ENCODE results near the gene NBEAL1. TPM values are rescaled to one million over a fixed set of nuclear protein-coding genes. Genes with fewer than 3 reads are reported as not detected.
"Not testable (repeated sequence)": the region's sequence is repeated elsewhere in the genome, so short reads cannot be mapped to it uniquely, and the experiment has no call there.

The NBEAL1 gene
- total RNA-seq, 4 donors from 2014 or later = 43.7 to 140 (median 90.2) TPM

GRCh38 chr2:203061346-203061745 is 46.7 kb downstream of the NBEAL1 start:
- Histone ChIP-seq H3K27me3 (no peaks in the 10 kb centered on the region), H3K36me3 (peaks cover 0 to 69% (median 0%) of the 10 kb centered on the region in 3 donors), H3K4me3 (no peak overlapping the region), H3K27ac (no peak overlapping the region), H3K4me1 (no peaks in the 10 kb centered on the region), H3K9me3 (no peaks in the 10 kb centered on the region)
- DNase-seq = no peak
- TF ChIP-seq POLR2A (IDR thresholded peaks at IDR 0.05) (no peak), CTCF (IDR thresholded peaks at IDR 0.05) (no peak)

GRCh38 chr2:203062126-203062525 is 47.5 kb downstream of the NBEAL1 start:
- no peak overlapping the region for H3K27ac ChIP-seq
- H3K9me3 ChIP-seq = no peaks in the 10 kb centered on the region
- H3K4me3 ChIP-seq = no peak overlapping the region
- H3K36me3 ChIP-seq = peaks cover 0 to 69% (median 0%) of the 10 kb centered on the region in 3 donors
- DNase-seq = no peak
- H3K27me3 ChIP-seq = no peaks in the 10 kb centered on the region
- TF ChIP-seq CTCF (IDR thresholded peaks at IDR 0.05) (no peak), POLR2A (IDR thresholded peaks at IDR 0.05) (no peak)
- no peaks in the 10 kb centered on the region for H3K4me1 ChIP-seq

DNA sequence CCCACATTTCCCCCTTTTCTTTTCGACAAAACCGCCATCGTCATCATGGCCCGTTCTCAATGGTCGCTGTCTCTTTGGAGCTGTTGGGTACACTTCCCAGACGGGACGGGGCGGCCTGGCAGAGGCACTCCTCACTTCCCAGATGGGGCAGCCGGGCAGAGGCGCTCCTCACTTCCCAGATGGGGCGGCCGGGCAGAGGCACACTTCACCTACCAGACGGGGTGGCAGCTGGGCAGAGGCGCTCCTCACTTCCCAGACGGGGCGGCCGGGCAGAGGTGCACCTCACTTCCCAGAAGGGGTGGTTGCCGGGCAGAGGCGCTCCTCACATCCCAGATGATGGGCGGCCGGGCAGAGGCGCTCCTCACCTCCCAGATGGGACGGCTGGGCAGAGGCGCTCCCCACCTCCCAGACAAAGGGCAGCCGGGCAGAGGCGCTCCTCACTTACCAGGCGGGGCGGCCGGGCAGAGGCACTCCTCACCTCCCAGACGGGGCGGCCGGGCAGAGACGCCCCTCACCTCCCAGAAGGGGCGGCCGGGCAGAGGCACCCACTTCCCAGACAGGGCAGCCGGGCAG is 51.9 kb downstream of the NBEAL1 start:
- H3K4me3 ChIP-seq, DNase-seq, H3K27ac ChIP-seq, H3K27me3 ChIP-seq, H3K9me3 ChIP-seq: not testable (repeated sequence)
- Histone ChIP-seq H3K36me3 (peaks cover 0 to 53% (median 0%) of the 10 kb centered on the region in 3 donors), H3K4me1 (peaks cover 0 to 12% (median 0%) of the 10 kb centered on the region in 4 donors)

DNA sequence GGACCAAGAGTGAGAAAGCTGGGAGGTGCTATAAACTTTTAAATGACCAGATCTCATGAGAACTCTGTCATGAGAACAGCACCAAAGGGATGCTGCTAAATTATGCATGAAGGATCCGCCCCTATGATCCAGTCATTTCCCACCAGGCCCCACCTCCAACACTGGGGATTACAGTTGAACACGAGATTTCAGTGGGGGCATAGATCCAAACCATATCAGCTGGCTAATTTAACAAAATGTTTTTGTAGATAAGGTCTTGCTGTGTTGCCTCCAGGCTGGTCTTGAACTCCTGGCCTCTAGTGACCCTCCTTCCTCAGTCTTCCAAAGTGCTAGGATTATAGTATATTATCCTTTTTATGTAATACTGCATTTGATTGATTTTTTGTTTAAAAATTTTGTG is 56.0 kb downstream of the NBEAL1 start:
- TF ChIP-seq CTCF (IDR thresholded peaks at IDR 0.05) = no peak
- TF ChIP-seq POLR2A (IDR thresholded peaks at IDR 0.05) = no peak
- Histone ChIP-seq H3K4me3 (no peak overlapping the region), H3K4me1 (peaks cover 0 to 19% (median 0%) of the 10 kb centered on the region in 4 donors), H3K27ac (peak overlapping the region in 1 of 4 donors; percentile 15), H3K9me3 (no peaks in the 10 kb centered on the region), H3K27me3 (no peaks in the 10 kb centered on the region), H3K36me3 (peaks cover 0 to 22% (median 0%) of the 10 kb centered on the region in 3 donors)
- no peak for DNase-seq

GRCh38 chr2:203071148-203071547 is 56.5 kb downstream of the NBEAL1 start:
- Histone ChIP-seq H3K9me3 (no peaks in the 10 kb centered on the region), H3K36me3 (peaks cover 0 to 22% (median 0%) of the 10 kb centered on the region in 3 donors), H3K27ac (peak overlapping the region in 2 of 4 donors; percentile 15 to 54), H3K27me3 (no peaks in the 10 kb centered on the region), H3K4me1 (peaks cover 0 to 19% (median 0%) of the 10 kb centered on the region in 4 donors), H3K4me3 (no peak overlapping the region)
- TF ChIP-seq CTCF (IDR thresholded peaks at IDR 0.05) = no peak
- TF ChIP-seq POLR2A (IDR thresholded peaks at IDR 0.05) = no peak
- DNase-seq = no peak

DNA sequence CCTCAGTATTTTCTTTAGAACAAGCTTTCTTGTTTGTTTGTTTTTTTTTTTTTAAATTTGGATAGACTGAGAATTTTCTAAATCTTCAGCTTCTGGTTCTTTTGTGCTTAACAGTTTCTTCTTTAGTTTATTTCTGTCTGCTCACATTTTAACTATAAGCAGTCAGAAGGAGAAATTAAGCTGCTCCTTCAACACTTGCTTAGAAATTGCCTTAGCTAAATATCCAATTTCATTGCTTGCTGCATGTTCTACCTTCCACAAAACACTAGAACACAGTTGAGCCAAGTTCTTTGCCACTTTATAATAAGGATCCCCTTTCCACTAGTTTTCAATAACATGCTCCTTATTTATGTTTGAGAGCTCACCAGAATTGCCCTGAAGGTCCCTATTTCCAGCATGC is 57.7 kb downstream of the NBEAL1 start:
- Histone ChIP-seq H3K36me3 (peaks cover 0 to 15% (median 0%) of the 10 kb centered on the region in 3 donors), H3K9me3 (no peaks in the 10 kb centered on the region), H3K4me1 (peaks cover 0 to 19% (median 0%) of the 10 kb centered on the region in 4 donors), H3K4me3 (no peak overlapping the region), H3K27ac (no peak overlapping the region), H3K27me3 (no peaks in the 10 kb centered on the region)
- TF ChIP-seq CTCF (IDR thresholded peaks at IDR 0.05) (no peak), POLR2A (IDR thresholded peaks at IDR 0.05) (no peak)
- no peak for DNase-seq

Data from Peyer's patch (tissue), 4 donors.